Spleen (tissue), 11 donors: ENCODE data around the gene HMCN1. TPM values are rescaled to one million over a fixed set of nuclear protein-coding genes. Genes with fewer than 3 reads are reported as not detected.

Experiments
- DNase-seq: peaks from one replicate; pipeline ENCODE4 v3.0.0-alpha.2; 2020
- H3K27ac ChIP-seq, 8 donors: fragments of 200-600 bp; sonication (generic) in 7 of 8; 1 replicate in 4 of 8; 2 replicates in 4 of 8; pipeline versions ENCODE4 v1.5.0 to v1.8.0; 2016 to 2021; ENCODE audit warnings: inconsistent platforms in 4 of 8, mild to moderate bottlenecking in 4 of 8, moderate library complexity in 1 of 8
- H3K27me3 ChIP-seq, 7 donors: fragments of 200-600 bp; sonication (generic) in 6 of 7; replicated peaks in 1 of 7; 1 replicate in 4 of 7; 2 replicates in 3 of 7; pipeline versions ENCODE4 v1.5.0 to v1.8.0; 2016 to 2021; ENCODE audit warnings: inconsistent platforms in 3 of 7, mild to moderate bottlenecking in 1 of 7
- H3K36me3 ChIP-seq, 6 donors: fragments of 200-600 bp; sonication (generic) in 5 of 6; 1 replicate in 4 of 6; 2 replicates in 2 of 6; pipeline versions ENCODE4 v1.5.0 to v1.8.0; 2016 to 2021; ENCODE audit warnings: inconsistent platforms in 2 of 6
- H3K4me1 ChIP-seq, 6 donors: fragments of 200-600 bp; sonication (generic) in 5 of 6; 1 replicate in 3 of 6; 2 replicates in 3 of 6; pipeline versions ENCODE4 v1.5.0 to v1.8.0; 2016 to 2021; ENCODE audit warnings: inconsistent platforms in 3 of 6
- H3K4me3 ChIP-seq, 8 donors: fragments of 200-600 bp; sonication (generic) in 7 of 8; 1 replicate in 4 of 8; 2 replicates in 4 of 8; pipeline versions ENCODE4 v1.5.0 to v1.8.0; 2016 to 2021; ENCODE audit warnings: inconsistent platforms in 4 of 8, mild to moderate bottlenecking in 4 of 8, moderate library complexity in 2 of 8
- H3K9me3 ChIP-seq, 8 donors: fragments of 200-600 bp; sonication (generic) in 7 of 8; 1 replicate in 4 of 8; 2 replicates in 4 of 8; pipeline versions ENCODE4 v1.5.0 to v1.8.0; 2016 to 2021; ENCODE audit warnings: inconsistent platforms in 4 of 8
- POLR2A ChIP-seq, 3 donors: fragments of 450-650 bp; IDR thresholded peaks; one replicate each; pipeline ENCODE4 v1.5.1; 2017; ENCODE audit warnings: antibody characterized with exemption in 3 of 3, mild to moderate bottlenecking in 1 of 3
- POLR2AphosphoS5 ChIP-seq, 3 donors: sonication (generic); formaldehyde crosslinking; IDR thresholded peaks; one replicate each; pipeline ENCODE4 v1.5.1; 2017; ENCODE audit warnings: antibody characterized with exemption in 3 of 3
- WGBS, 5 donors: extraction: QIAGEN DNeasy Blood & Tissue Kit in 3 of 5; methylation state at CpG; one replicate each; pipeline versions ENCODE4 v1.1.5 to v1.1.7; 2013 to 2018; 5-methylcytosine and 5-hydroxymethylcytosine counted together
- intact Hi-C: fragments of 100-400 bp; cut with DNase I; formaldehyde crosslinking; loops from one replicate; pipeline ENCODE4 v1.15.0; 2023; ENCODE audit warnings: low total_unique reads
- polyA plus RNA-seq, 3 donors: library from polyadenylated mRNA; stranded (reverse); fragments of 200-250 nt; gene quantifications; one replicate each; pipeline ENCODE4 v1.2.1, GENCODE V29; 2013
- total RNA-seq, 7 donors: library from RNA; depleted of rRNA in 3 of 7; stranded (reverse); fragments of >200 nt in 3 of 7; fragmentation: NEBNext Ultra II Directional in 4 of 7; extraction: Animal tissue kit (Norgen Biotek cat#: 25700) in 4 of 7; gene quantifications; one replicate each; pipeline versions ENCODE4 v1.1.0 to v1.2.1, GENCODE V29; 2016 to 2021
- TF ChIP-seq, protein P1 (sequence below), 11 experiments: fragments of 200-600 bp in 7 of 11; fragments of 450-650 bp in 4 of 11; sonication (generic) in 4 of 11; IDR thresholded peaks in 8 of 11; conservative IDR thresholded peaks in 3 of 11; 1 replicate in 7 of 11; 2 replicates in 4 of 11; pipeline versions ENCODE4 v1.4.0 to v1.8.0; 2016 to 2021; ENCODE audit warnings: antibody characterized with exemption in 11 of 11, inconsistent platforms in 4 of 11, mild to moderate bottlenecking in 1 of 11
- donor health status: healthy with polysubstance abuse.
- donor health status: DM: no; HTN: no; CAD: no; lungs with moderate emphysema.
- donor health status: DM: no; HTN: no; CAD: no.
- donor health status: Bipolar disorder and iron deficiency.
- donor health status: healthy.
- donor health status: DM: no; HTN: no; CAD: no.
- donor health status: DM: yes; HTN: yes; CAD: no.

The HMCN1 gene
- total and polyA plus RNA-seq, 10 donors: 1.2 to 28.8 (median 19.9) TPM

DNA sequence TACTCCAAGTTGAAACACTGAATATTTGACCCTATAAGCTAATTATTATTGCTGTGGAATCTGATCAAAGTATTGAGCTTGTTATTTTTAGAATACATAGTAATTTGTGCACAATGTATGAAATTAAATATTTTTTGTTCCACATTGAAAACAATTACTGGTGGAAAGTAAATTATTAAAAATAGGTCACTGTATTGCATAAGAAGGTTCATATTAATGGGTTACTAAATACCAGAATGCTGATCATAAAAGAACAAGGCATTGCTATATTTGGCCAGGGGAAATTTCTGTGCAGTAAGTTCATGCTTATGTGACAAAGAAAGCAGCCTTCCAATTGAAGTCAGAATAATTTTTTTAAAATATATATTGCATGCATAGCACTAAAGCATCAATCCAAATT, 481.4 kb downstream of the HMCN1 start:
- intact Hi-C loops: loop anchor here (10.0 kb wide), 2 partner anchors 401 to 491 kb away; no protein-coding TSS in a partner anchor
- H3K9me3 ChIP-seq: no peaks in the 10 kb centered on the region

DNA sequence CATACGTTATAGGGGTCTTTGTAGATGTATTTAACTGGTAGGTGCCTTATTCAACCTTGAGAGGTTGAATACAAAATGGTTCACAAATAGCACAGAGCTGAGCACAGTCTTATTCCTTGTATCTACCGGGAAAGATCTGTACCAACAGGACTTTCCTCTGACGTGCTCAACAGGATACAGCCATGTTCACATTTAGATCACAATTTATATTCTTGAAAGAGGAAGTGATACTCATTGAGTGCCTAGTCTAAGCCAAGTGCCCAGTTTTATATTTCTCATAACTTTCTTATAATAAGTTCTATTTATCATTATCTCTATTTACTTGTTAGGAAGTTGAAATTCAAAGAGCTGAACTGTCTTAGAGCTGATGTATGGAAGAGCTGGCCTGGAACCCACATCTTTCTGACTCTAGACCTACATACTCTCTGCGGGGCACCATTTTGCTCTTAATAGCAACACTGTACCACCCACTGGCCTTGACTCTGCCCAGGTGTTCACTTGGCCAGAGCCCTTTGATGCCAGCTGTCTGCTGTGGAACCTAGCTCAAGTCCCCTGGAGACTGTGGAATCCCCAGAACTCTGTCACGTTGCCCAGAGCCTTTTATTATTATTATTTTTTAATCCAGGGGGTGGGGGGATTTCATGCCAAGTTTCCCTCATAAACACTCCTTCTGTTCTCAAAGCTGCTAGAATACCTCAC, 484.6 kb downstream of the HMCN1 start:
- 46 to 54% (median 48%) methylated on average over 5 of the region's 5 CpGs for WGBS, 5 donors

More for the DNA sequence above, 481.4 kb downstream of the HMCN1 start:
- no peak for DNase-seq
- no peak for TF ChIP-seq POLR2A (IDR thresholded peaks at IDR 0.05)
- TF ChIP-seq POLR2AphosphoS5 (IDR thresholded peaks at IDR 0.05): no peak
- TF ChIP-seq, protein P1, sequence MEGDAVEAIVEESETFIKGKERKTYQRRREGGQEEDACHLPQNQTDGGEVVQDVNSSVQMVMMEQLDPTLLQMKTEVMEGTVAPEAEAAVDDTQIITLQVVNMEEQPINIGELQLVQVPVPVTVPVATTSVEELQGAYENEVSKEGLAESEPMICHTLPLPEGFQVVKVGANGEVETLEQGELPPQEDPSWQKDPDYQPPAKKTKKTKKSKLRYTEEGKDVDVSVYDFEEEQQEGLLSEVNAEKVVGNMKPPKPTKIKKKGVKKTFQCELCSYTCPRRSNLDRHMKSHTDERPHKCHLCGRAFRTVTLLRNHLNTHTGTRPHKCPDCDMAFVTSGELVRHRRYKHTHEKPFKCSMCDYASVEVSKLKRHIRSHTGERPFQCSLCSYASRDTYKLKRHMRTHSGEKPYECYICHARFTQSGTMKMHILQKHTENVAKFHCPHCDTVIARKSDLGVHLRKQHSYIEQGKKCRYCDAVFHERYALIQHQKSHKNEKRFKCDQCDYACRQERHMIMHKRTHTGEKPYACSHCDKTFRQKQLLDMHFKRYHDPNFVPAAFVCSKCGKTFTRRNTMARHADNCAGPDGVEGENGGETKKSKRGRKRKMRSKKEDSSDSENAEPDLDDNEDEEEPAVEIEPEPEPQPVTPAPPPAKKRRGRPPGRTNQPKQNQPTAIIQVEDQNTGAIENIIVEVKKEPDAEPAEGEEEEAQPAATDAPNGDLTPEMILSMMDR (IDR thresholded peaks at IDR 0.05 in 8 of 11, conservative IDR thresholded peaks at IDR 0.05 in 3 of 11): no peak
- Histone ChIP-seq H3K4me1 (peaks cover 0 to 9% (median 0%) of the 10 kb centered on the region in 6 donors), H3K36me3 (no peaks in the 10 kb centered on the region), H3K27ac (no peak overlapping the region), H3K4me3 (no peak overlapping the region), H3K27me3 (no peaks in the 10 kb centered on the region)

DNA sequence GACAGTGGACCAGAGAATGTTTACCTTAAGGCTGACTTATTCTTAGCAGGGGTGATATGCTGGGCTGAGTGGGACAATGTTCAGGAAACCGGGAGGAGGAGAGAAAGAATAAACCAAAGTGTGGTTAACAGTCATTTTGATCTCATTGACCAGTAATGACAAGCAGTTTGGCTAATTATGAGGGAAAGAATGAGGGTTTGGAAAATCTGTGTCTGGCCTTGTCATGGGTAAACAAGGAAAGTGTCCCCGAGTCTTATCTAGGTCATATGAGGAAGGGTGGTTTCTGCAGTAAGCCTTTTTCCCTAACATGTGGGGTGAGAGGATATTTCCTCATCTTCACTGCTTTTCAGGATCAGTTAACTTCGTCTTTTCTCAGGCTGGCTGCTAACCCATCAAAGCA, 485.9 kb downstream of the HMCN1 start:
- Histone ChIP-seq H3K27ac (peak overlapping the region in 1 of 8 donors; percentile 29), H3K4me1 (no peaks in the 10 kb centered on the region), H3K27me3 (no peaks in the 10 kb centered on the region), H3K36me3 (no peaks in the 10 kb centered on the region), H3K9me3 (no peaks in the 10 kb centered on the region), H3K4me3 (no peak overlapping the region)
- TF ChIP-seq, protein P1 (IDR thresholded peaks at IDR 0.05 in 8 of 11, conservative IDR thresholded peaks at IDR 0.05 in 3 of 11): no peak
- TF ChIP-seq POLR2A (IDR thresholded peaks at IDR 0.05) (no peak), POLR2AphosphoS5 (IDR thresholded peaks at IDR 0.05) (no peak)
- intact Hi-C loops: no loop called here
- DNase-seq: no peak
- 46 to 64% (median 48%) methylated on average over 3 of the region's 3 CpGs for WGBS, 5 donors

More for the DNA sequence above, 484.6 kb downstream of the HMCN1 start:
- H3K9me3 ChIP-seq: no peaks in the 10 kb centered on the region
- peak overlapping the region in 3 of 8 donors; percentile 37 to 45 (median 41) for H3K27ac ChIP-seq
- H3K4me1 ChIP-seq: no peaks in the 10 kb centered on the region
- H3K27me3 ChIP-seq: no peaks in the 10 kb centered on the region
- no peaks in the 10 kb centered on the region for H3K36me3 ChIP-seq
- DNase-seq: no peak
- TF ChIP-seq POLR2A (IDR thresholded peaks at IDR 0.05): no peak
- TF ChIP-seq, protein P1 (IDR thresholded peaks at IDR 0.05 in 8 of 11, conservative IDR thresholded peaks at IDR 0.05 in 3 of 11): no peak
- no peak for TF ChIP-seq POLR2AphosphoS5 (IDR thresholded peaks at IDR 0.05)
- intact Hi-C loops: loop anchor here (10.0 kb wide), 2 partner anchors 404 to 494 kb away; no protein-coding TSS in a partner anchor
- H3K4me3 ChIP-seq: no peak overlapping the region

DNA sequence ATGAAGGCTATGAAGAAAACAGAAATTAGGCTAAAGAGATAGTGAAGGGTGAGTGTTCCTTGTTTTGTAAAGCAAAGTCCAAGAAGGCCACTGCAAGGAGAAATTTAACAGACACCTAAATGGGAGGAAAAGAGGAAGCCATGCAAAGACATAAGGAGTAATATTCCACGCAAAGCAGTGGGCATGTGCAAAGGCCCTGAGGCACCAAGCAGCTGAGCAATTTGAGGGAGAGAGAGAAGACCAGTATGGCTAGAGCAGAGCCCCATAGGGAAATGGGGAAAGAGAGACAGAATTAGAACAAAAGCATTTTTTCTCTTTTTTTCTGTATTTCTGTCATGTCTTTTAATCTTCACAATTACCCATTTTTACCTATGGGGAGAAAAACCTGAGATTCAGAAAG, 486.7 kb downstream of the HMCN1 start:
- no peaks in the 10 kb centered on the region for H3K36me3 ChIP-seq
- no peaks in the 10 kb centered on the region for H3K4me1 ChIP-seq
- DNase-seq: no peak
- no peaks in the 10 kb centered on the region for H3K27me3 ChIP-seq
- TF ChIP-seq POLR2A (IDR thresholded peaks at IDR 0.05): no peak
- no peak for TF ChIP-seq POLR2AphosphoS5 (IDR thresholded peaks at IDR 0.05)
- TF ChIP-seq, protein P1 (IDR thresholded peaks at IDR 0.05 in 8 of 11, conservative IDR thresholded peaks at IDR 0.05 in 3 of 11): no peak
- 91 to 100% (median 96%) methylated on average over 1 of the region's 1 CpG for WGBS, 5 donors
- no peaks in the 10 kb centered on the region for H3K9me3 ChIP-seq
- intact Hi-C loops: no loop called here
- no peak overlapping the region for H3K4me3 ChIP-seq
- H3K27ac ChIP-seq: no peak overlapping the region
